ENCODE results near the gene ZMAT1. TPM values are rescaled to one million over a fixed set of nuclear protein-coding genes. Genes with fewer than 3 reads are reported as not detected.
A peak's percentile ranks its signal among the peaks of the same experiment; 100 is the strongest.
"Not testable (repeated sequence)": the region's sequence is repeated elsewhere in the genome, so short reads cannot be mapped to it uniquely, and the experiment has no call there.

The ZMAT1 gene
- total RNA-seq, result 7.5 TPM

DNA sequence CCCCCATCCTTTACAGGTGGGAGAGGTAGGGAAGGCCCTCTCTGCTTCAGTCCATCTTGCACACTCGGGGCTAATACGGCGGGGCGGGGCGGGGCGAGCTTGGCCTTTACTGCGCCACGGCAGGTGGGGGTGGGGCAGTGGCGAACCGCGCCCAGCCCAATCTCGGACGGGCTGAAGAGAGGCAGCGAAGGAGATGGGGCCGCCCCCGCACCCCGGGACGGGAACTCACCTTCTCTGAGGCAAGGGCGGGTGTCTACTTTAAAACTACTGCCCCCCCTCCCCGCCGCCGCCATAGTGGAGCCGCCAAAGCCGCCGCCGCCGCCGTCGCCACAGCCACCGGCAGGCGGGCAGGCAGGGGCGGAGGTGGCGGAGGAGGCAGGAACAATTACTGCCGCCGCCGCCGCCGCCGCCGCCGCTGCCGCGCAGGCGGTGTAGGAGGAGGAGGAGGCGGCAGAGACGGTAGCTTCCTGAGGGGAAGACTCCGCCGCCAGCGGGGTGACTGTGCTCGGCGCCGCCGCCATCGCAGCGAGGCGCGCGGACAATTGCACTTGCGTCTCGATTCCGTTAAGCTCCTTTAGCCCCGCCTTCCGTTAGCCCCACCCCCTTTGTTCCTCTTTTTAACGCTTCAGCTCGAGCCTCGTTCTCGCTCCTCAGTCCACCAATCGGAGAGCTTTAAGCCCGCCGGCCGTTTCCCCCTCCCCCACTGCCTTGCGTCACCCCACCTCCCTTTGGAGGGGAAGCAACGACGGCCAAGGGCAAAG lies at the start of gene ZMAT1:
ZMAT1 (minus strand) TSS at position 540 of the 761 bp plus-strand sequence; CDS start at position 521, 19 bp downstream.
- peak; percentile 87 for DNase-seq

DNA sequence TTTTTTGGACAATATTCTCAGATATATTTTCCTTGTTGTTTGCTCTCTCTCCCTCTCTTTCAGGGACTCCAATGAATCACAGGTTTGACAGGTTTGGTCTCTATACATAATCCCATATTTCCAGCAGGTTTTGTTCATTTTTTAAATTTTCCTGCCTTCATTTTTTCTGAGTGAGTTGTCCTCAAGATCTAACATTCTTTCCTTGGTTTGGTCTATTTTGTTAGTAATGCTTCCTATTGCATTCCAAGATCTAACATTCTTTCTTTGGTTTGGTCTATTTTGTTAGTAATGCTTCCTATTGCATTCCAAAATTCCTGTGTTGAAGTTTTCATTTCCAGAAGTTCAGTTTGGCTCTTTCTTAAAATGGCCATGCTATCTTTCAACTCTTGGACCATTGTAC lies 45.3 kb upstream of the ZMAT1 start:
- DNase-seq, result no peak

DNA sequence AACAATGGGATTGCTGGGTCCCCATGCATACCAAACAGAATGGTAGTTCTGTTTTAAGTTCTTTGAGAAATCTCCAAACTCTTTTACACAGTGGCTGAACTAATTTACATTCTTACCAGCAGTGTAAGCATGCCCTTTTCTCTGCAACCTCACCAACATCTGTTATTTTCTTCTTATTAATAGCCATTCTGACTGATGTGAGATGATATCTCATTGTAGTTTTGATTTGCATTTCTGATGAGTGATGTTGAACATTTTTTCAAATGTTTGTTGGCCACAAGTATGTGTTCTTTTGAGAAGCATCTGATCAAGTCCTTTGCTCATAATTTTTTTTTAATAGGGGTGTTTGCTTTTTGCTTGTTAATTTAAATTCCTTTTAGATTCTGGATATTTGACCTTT lies 41.2 kb upstream of the ZMAT1 start:
- DNase-seq, result no peak

DNA sequence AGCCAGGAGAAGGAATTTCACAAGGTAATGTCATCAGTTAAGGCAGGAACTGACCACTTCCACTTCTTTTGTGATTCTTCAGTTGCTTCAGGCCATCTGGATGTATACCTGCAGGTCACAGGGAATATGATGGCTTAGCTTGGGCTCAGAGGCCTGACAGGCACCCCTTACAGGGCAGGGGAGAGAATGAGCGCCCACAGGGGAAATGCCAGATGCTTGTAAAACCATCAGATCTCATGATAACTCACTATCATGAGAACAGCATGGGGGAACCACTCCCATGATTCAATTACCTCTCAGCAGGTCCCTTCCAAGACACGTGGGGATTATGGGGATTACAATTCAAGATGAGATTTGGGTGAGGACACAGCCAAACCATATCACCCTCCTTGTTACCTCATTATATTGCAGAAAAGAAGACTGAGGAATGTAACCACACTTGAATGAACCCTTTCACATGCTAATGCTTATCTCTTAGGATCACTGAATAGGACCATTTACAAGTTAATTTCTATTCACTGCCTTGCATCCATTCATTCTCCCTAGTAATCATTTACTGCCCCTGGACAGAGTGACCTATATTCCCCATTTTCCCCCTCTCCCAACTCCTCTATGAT lies 33.2 kb upstream of the ZMAT1 start:
- DNase-seq, result not testable (repeated sequence)

DNA sequence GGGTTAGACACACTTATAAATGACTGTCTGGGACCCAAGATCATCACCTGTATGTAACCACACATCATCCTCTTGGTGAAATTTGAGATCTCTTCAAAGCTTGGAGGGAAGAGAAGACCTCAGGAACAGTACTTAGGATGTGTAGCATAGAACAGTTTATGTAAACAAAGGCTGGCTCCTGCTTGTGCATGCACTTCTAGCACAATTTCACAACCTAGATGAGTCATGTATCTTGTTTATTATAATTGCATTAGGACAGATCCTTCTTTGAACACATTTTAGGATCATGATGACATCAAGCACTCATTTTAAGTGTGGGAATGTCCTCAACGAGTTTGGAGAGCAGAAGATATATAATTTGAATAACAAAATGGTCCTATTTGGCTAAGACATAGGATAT lies 26.3 kb upstream of the ZMAT1 start:
- no peak for DNase-seq

DNA sequence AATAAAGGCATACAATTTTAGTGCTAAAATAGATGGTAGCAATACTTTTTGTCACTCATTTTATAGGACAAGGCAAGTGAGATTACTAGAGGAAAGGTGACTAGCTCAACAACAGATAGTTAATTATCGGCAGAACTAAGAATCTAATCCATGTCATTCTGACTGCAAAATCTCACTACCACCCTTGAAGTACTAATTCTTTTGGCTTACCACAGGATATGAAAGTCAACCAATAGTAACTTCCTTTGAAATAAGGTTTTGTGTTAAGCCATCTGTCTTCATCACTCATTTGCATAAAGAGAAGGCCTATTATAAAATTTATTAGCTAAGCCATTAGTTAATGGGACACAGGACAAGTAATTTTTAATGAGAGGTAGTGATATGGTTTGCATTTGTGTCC lies 25.3 kb upstream of the ZMAT1 start:
- DNase-seq, result no peak

DNA sequence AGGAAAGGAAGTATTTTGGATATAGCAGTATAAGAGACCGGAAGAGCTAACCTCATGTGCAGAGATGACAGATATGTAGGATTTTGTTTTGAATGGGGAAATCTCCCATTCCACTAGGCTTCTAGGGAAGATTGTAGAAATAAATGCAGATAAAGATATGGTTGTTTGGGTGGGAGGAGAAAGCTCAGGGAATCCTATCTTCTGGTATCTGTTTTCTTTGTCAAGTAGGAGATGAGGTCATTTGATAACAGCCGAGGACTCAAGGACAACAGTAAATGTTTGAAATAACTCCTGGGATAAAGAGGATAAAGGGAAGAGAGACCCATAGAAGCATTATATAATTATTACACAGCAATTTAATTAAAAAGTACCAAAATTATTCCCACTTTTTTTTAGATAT lies 24.7 kb upstream of the ZMAT1 start:
- no peak for DNase-seq

DNA sequence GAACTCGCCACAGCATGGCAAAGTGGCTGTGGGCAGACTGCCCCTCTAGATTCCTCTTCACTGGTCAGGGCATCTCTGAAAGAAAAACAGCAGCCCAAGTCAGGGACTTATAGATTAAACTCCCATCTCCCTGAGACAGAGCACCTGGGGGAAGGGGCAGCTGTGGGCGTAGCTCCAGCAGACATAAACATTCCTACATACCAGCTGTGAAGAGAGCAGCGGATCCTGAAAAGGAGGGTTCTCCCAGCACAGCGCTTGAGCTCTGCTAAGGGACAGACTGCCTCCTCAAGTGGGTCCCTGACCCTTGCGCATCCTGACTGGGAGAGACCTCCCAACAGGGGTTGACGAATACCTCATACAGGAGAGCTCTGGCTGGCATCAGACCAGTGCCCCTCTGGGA lies 18.8 kb upstream of the ZMAT1 start:
- no peak for DNase-seq

DNA sequence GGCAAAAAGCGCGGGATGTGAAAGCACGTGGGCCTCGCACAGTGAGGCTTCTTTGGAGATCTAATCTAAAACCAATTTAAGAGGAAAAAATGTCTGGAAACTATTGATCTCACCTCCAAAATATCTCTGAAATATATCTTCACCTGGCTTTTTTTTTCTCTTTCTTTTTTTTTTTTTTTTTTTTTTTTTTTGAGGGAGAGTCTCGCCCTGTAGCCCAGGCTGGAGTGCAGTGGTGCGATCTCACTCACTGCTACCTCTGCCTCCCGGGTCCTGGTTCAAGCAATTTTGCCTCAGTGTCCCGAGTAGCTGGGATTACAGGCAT lies 383 bp upstream of the ZMAT1 start:
- DNase-seq, result no peak

DNA sequence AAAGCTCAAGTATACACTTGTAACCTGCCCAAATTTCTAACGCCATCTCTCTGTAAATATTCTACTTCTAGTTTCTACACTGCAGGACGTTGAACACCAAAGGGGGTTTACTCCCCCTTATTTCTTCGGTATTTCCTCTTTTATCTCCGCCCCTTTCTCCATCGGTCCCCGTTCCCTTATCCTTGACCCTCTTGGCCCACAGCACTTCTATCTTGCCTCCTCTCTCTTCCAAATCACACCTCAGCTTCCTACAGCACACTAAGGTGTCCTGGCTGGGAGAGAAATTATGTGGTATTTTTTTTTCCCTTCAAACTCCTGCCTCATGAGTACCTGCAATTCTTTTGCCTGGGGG lies 715 bp downstream of the ZMAT1 start:
- DNase-seq, result peak; percentile 13

DNA sequence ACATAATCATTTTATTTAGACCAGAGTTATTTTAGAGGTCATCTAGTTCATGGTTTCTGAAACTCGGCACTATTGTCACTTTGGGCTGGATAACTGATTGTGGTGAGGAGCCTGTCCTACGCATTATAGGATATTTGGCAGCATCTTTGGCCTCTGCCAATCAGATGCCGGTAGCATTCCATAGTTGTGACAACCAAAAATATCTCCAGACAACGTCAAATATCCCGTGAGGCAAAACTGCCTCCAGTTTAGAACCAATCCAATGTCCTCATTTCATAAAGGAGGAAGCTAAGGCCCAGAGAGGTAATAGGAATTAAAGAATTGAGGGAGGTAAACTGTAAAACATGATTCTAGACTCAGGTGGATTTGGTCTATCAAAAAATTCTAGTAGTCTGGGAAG lies 6.1 kb downstream of the ZMAT1 start:
- no peak for DNase-seq

DNA sequence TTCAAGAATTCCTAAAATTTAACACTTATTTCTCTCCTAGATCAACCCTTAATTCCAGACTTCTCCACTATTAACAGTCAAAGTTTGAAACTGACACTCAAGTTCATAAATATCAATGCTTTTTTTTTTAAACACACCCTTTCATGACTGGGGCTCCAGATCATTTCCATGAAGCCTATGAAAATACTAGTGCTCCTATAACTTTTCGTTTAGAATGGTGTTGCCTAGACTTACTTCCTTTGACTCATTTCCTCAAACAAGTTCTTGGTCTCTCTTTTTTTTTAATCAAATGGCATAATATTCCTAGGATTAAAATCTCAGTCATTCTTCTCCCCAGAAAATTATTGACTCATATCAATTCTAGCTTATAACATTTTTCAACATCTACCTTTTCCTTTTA lies 13.1 kb downstream of the ZMAT1 start:
- no peak for DNase-seq

DNA sequence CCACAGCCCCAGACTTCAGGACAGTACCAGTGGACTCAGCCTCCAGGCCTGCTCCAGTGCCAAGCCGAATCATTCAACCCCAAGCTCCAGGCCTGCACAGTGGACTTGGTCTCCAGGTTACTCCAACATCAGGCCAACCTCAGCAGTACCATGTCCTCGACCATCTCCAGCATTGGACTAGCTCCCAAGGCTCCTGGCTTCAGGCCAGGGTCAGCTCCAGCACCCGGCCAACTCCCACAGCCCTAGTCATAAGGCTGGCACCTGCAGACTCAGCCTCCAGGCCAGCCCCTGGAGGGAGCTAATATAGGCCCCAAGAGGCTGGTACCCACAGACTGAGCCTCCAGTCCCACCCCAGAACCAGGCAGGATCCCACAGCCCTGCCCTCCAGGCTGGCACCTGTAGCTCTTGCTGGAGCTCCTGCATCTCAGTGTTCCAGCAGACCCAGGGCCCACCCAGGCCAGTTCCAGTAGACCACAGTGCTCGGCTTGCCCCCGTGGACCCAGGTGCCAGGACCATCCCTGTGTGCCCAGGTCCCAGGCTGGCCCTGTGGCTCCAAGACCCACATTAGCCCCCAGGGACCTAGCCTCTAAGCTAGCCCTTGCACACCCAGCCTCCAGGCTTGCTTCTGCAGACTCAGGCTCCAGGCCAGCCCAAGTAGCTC lies 25.6 kb downstream of the ZMAT1 start:
- DNase-seq, result no peak

DNA sequence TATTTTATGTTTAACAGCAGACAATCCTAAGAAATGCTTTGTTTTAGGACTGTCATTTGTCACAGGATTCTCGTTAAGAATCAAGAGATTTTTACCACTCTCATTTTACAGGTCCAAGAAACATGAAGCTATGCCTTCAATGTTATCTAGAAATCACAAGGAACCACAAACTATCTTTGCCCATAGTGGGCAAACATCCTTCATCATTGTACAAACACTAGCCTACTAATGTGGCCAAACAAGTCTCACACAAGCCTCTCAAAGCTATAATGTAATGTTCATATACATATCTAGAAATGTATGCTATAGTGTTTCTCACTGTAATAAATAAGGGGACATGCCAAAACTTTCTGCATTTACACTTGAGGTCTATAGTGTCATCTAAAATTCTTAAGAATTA lies 26.8 kb downstream of the ZMAT1 start:
- DNase-seq, result no peak

Small RNA genes lying within 50 kb of the gene (small RNA-seq; reads per million reads assigned to genes)
- not detected for gene RNU6-345P

Other genes with a start within 250 kb of the ZMAT1 start
- 18.7 TPM for gene TCEAL2, start 193.7 kb upstream of the ZMAT1 start, total RNA-seq
- 6.7 TPM for gene TCEAL6, start 210.5 kb upstream of the ZMAT1 start, total RNA-seq
- gene BEX5, start 223.9 kb upstream of the ZMAT1 start, total RNA-seq, result 47.3 TPM